Retinal pigment epithelial cell (primary cell): ENCODE results near the gene OCA2.
"Not testable (repeated sequence)": the region's sequence is repeated elsewhere in the genome, so short reads cannot be mapped to it uniquely, and the experiment has no call there.

Experiments used
- DNase-seq: peaks from one replicate; pipeline ENCODE4 v3.0.0-alpha.2; 2010; ENCODE audit warnings: low read depth
- H3K4me3 ChIP-seq: 2 replicates; pipeline ENCODE4 v1.5.1; 2011; ENCODE audit warnings: mild to moderate bottlenecking, low read length, control low read depth, moderate library complexity
- TF ChIP-seq, protein P1 (sequence below): conservative IDR thresholded peaks from 2 replicates; pipeline ENCODE4 v1.5.1; 2011; ENCODE audit warnings: low read depth, low read length, control low read depth, inconsistent platforms

The OCA2 gene

DNA sequence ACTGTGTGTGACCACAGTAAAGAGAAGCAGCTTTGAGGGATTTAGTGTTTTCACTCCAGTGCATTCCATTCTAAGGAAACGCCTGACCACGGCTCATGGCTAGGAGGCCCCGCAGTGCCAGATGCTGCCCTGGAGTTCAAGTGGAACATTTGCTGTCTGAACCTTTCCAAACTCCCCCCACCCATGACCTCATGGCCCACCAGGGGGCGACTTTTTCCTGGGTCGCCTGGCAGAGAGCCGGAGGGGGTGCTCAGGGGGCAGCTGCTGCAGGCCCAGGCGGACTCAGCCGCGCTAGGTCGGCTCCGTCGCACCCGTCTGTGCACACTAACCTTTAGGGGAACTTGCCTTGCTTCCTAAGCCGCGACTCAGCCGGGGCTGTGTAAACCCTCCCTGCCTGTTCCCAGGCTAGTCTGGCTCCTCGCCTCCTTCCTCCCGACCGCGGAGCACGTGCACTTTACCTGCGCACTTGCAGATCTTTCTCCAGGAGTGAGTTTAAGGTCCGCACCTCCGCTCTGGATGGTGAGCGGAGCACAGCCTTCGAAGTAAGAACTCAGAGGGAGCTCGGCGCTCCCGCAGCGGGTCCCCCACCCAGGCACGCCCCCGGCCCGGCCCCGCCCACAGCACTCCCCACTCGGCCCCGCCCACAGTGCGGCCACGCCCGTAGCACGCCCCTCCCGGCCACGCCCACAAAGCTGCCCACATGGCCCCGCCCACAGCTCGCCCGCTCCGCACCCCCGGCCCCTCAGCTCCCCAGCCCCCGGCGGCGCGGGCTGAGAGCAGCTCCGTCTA lies at the start of gene OCA2:
Gene OCA2 (minus strand): TSS at position 550 of the 789 bp plus-strand sequence. CDS start 17,441 bp downstream, outside the sequence.
- TF ChIP-seq, protein P1, sequence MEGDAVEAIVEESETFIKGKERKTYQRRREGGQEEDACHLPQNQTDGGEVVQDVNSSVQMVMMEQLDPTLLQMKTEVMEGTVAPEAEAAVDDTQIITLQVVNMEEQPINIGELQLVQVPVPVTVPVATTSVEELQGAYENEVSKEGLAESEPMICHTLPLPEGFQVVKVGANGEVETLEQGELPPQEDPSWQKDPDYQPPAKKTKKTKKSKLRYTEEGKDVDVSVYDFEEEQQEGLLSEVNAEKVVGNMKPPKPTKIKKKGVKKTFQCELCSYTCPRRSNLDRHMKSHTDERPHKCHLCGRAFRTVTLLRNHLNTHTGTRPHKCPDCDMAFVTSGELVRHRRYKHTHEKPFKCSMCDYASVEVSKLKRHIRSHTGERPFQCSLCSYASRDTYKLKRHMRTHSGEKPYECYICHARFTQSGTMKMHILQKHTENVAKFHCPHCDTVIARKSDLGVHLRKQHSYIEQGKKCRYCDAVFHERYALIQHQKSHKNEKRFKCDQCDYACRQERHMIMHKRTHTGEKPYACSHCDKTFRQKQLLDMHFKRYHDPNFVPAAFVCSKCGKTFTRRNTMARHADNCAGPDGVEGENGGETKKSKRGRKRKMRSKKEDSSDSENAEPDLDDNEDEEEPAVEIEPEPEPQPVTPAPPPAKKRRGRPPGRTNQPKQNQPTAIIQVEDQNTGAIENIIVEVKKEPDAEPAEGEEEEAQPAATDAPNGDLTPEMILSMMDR, result peak; percentile 48
- peak within 1 kb of the TSS; percentile 40 for H3K4me3 ChIP-seq
- peak; percentile 60 for DNase-seq

GRCh38 chr15:28147801-28148200 lies 48.7 kb upstream of the OCA2 start:
- no peak overlapping the region for H3K4me3 ChIP-seq
- TF ChIP-seq, protein P1, result no peak
- no peak for DNase-seq

- not testable (repeated sequence) for DNase-seq, H3K4me3 ChIP-seq
Observed at GRCh38 chr15:28145419-28145818, 46.3 kb upstream of the OCA2 start.

GRCh38 chr15:28140062-28140461 lies 40.9 kb upstream of the OCA2 start:
- DNase-seq, result no peak
- TF ChIP-seq, protein P1, result no peak

GRCh38 chr15:28137408-28138039 lies 38.4 kb upstream of the OCA2 start:
- not testable (repeated sequence) for DNase-seq, H3K4me3 ChIP-seq

More at GRCh38 chr15:28140062-28140461, 40.9 kb upstream of the OCA2 start:
- H3K4me3 ChIP-seq, result no peak overlapping the region

DNA sequence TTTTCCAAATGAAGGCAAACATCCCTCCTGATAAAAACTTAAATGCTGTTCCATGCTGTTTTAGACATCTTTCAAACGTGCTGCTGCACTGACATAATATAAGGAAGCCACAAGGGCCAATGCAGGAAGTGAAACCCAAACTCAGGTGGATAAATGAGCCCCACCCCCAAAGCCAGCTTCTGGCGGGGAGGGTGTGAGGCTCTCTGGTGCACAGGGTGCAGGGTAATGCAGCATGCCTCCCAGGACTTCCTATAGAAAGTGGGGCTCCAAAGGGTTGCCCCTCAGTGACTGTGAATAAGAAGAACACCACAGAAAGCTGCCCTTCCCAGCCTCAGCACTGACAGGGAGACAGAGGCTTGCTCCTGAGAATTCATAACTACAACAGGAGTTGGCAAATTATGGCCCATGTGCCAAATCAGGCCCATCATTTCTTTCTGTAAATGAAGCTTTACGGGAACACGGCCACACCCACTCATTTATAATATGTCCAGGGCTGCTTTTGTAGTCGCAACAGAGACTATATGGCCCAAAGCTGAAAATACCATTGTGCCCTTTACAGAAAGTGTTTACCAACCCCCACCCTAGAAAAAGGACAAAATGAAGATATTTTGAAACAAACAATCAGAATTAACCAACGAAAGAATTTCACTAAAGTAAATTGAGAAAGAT lies 37.3 kb upstream of the OCA2 start:
- not testable (repeated sequence) for DNase-seq, H3K4me3 ChIP-seq

- H3K4me3 ChIP-seq, result no peak overlapping the region
- TF ChIP-seq, protein P1, result no peak
- no peak for DNase-seq
Observed at GRCh38 chr15:28133281-28133680, 34.2 kb upstream of the OCA2 start.

DNA sequence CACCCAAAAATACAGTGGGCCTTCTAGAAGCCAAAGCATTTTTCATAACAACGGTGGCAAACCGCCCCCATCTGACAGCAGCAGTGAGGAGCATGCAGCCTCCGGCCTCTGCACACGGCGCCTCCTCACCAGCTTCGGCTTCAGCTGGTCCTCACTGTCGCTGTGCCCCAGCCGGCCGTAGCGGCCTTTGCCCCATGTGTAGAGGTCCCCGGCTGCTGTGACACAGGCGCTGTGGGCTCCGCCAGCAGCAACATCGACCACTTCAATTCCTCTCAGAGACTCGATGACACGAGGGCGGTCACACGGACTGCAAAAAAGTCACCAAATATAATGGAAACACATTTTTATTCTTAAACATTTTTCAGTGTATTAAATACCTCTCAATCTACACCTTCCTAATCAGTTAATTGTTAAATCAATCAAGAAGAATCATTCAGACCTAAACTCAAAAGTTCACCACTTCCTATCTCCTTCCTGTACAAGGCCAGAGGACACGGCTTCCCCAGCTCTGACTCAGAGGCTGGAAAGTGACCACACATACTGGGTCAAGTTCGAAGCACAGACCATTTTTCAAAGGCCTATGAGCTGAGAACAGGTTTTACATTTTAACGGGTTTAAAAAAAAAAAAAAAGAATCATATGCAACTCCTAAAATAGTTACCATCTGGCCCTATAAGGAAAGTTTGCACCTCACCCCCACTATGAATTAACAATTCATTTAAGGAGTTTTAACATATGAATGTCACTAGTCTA lies 33.6 kb upstream of the OCA2 start:
- TF ChIP-seq, protein P1, result no peak
- no peak overlapping the region for H3K4me3 ChIP-seq
- no peak for DNase-seq
